ENCODE measurements around the gene IGSF9. TPM values are rescaled to one million over a fixed set of nuclear protein-coding genes. Genes with fewer than 3 reads are reported as not detected.
A peak's percentile ranks its signal among the peaks of the same experiment; 100 is the strongest.

IGSF9 gene
- total and polyA plus RNA-seq, 10 of the 15 experiments (the other 5 are each of a cell fraction or from before 2014, with no cell fraction given), result 0.04 to 0.07 TPM; not detected in 8

DNA sequence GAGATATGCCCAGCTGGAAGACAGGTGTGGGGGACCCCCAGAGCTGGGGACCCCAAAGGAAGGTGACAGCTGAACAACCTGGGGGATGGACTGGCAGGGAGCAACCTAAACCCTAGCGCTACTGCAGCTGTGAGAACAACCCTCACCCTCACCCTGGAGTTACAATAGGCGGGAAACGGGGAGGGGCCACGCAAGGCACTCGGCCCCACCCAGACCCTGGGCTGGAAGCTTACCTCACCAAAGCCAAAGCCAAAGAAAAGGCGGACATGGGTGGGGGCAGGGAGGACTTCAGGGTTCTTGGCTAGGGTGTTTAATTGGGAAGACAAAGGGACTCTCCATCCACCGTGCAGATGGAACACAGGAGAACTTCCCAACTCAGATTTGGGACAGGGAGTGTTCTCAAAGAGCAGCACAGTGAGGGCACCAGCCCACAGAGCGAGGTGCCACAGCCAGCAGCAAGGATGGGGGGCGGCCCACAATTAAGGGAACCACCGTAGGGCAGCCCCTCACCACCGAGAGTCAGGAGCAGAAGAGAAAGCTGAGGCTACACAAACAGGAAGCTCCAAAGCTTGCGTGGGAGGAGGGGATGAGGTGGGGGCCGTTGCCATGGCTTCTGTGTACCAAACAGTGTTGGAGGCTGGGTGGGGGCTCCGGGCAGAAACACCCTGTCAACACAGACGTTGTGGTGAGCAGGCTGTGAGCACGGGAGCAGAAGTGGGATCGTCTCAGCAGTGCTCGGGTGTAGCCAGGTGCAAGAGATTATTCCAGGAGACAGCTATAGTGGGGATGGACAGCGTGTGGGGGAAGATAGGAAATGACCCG is 22.0 kb downstream of the IGSF9 start (continued):
- TF ChIP-seq, protein P1, sequence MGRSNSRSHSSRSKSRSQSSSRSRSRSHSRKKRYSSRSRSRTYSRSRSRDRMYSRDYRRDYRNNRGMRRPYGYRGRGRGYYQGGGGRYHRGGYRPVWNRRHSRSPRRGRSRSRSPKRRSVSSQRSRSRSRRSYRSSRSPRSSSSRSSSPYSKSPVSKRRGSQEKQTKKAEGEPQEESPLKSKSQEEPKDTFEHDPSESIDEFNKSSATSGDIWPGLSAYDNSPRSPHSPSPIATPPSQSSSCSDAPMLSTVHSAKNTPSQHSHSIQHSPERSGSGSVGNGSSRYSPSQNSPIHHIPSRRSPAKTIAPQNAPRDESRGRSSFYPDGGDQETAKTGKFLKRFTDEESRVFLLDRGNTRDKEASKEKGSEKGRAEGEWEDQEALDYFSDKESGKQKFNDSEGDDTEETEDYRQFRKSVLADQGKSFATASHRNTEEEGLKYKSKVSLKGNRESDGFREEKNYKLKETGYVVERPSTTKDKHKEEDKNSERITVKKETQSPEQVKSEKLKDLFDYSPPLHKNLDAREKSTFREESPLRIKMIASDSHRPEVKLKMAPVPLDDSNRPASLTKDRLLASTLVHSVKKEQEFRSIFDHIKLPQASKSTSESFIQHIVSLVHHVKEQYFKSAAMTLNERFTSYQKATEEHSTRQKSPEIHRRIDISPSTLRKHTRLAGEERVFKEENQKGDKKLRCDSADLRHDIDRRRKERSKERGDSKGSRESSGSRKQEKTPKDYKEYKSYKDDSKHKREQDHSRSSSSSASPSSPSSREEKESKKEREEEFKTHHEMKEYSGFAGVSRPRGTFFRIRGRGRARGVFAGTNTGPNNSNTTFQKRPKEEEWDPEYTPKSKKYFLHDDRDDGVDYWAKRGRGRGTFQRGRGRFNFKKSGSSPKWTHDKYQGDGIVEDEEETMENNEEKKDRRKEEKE (IDR thresholded peaks at IDR 0.05), result no peak
- TF ChIP-seq TCF7 (IDR thresholded peaks at IDR 0.05; ENCODE audit: borderline replicate concordance), result no peak
- peak; percentile 87 for TF ChIP-seq RELA (IDR thresholded peaks at IDR 0.05; ENCODE audit: borderline replicate concordance, partially characterized antibody)
- TF ChIP-seq MYB (IDR thresholded peaks at IDR 0.05; ENCODE audit: borderline replicate concordance, low read depth, low read length), result no peak
- TF ChIP-seq, protein P2, sequence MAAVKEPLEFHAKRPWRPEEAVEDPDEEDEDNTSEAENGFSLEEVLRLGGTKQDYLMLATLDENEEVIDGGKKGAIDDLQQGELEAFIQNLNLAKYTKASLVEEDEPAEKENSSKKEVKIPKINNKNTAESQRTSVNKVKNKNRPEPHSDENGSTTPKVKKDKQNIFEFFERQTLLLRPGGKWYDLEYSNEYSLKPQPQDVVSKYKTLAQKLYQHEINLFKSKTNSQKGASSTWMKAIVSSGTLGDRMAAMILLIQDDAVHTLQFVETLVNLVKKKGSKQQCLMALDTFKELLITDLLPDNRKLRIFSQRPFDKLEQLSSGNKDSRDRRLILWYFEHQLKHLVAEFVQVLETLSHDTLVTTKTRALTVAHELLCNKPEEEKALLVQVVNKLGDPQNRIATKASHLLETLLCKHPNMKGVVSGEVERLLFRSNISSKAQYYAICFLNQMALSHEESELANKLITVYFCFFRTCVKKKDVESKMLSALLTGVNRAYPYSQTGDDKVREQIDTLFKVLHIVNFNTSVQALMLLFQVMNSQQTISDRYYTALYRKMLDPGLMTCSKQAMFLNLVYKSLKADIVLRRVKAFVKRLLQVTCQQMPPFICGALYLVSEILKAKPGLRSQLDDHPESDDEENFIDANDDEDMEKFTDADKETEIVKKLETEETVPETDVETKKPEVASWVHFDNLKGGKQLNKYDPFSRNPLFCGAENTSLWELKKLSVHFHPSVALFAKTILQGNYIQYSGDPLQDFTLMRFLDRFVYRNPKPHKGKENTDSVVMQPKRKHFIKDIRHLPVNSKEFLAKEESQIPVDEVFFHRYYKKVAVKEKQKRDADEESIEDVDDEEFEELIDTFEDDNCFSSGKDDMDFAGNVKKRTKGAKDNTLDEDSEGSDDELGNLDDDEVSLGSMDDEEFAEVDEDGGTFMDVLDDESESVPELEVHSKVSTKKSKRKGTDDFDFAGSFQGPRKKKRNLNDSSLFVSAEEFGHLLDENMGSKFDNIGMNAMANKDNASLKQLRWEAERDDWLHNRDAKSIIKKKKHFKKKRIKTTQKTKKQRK (IDR thresholded peaks at IDR 0.05; ENCODE audit: low read depth, low read length), result no peak
- TF ChIP-seq POLR2AphosphoS2 (IDR thresholded peaks at IDR 0.05; ENCODE audit: low read depth, low read length), result peak; percentile 64
- peak; percentile 90 for TF ChIP-seq SMAD1 (IDR thresholded peaks at IDR 0.05; ENCODE audit: low read depth, partially characterized antibody)
- TF ChIP-seq IRF4 (IDR thresholded peaks at IDR 0.05; ENCODE audit: low read depth, low read length), result peak; percentile 69
- 0 out of 2 replicates have a peak, but pooled peaks have one; percentile 5 for TF ChIP-seq YY1 (IDR thresholded peaks at IDR 0.05; ENCODE audit: low read depth, low read length)
- TF ChIP-seq NFYB (IDR thresholded peaks at IDR 0.05; ENCODE audit: insufficient read depth, low read depth, low read length), result no peak
- TF ChIP-seq NR2C2 (IDR thresholded peaks at IDR 0.05; ENCODE audit: borderline replicate concordance, control insufficient read depth, insufficient read length, low read depth), result no peak
- TF ChIP-seq, protein P3, sequence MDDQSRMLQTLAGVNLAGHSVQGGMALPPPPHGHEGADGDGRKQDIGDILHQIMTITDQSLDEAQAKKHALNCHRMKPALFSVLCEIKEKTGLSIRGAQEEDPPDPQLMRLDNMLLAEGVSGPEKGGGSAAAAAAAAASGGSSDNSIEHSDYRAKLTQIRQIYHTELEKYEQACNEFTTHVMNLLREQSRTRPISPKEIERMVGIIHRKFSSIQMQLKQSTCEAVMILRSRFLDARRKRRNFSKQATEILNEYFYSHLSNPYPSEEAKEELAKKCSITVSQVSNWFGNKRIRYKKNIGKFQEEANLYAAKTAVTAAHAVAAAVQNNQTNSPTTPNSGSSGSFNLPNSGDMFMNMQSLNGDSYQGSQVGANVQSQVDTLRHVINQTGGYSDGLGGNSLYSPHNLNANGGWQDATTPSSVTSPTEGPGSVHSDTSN (IDR thresholded peaks at IDR 0.05; ENCODE audit: insufficient replicate concordance, low read depth, low read length), result peak; percentile 71
- TF ChIP-seq, protein P4, sequence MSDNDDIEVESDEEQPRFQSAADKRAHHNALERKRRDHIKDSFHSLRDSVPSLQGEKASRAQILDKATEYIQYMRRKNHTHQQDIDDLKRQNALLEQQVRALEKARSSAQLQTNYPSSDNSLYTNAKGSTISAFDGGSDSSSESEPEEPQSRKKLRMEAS (IDR thresholded peaks at IDR 0.05; ENCODE audit: low read depth, low read length), result no peak
- no peak for TF ChIP-seq RBBP5 (conservative IDR thresholded peaks at IDR 0.05)
- no peak for TF ChIP-seq GABPA (IDR thresholded peaks at IDR 0.05; ENCODE audit: low read depth)
- peak; percentile 94 for TF ChIP-seq GATAD2B (conservative IDR thresholded peaks at IDR 0.05; ENCODE audit: low read depth)
- peak; percentile 84; the same call in 1 of the 2 replicates for TF ChIP-seq ZBED1 (IDR thresholded peaks at IDR 0.05; ENCODE audit: borderline replicate concordance)
- TF ChIP-seq EED (IDR thresholded peaks at IDR 0.05; ENCODE audit: low read depth), result peak; percentile 93
- peak; percentile 94 for TF ChIP-seq PAX5 (IDR thresholded peaks at IDR 0.05; ENCODE audit: borderline replicate concordance, low read depth, low read length)
- peak; percentile 85 to 94 for TF ChIP-seq EP300 (IDR thresholded peaks at IDR 0.05; ENCODE audit: borderline replicate concordance in 1 of 2, control insufficient read depth in 1 of 2, low read depth in 2 of 2, low read length in 2 of 2)
- peak; percentile 86 for TF ChIP-seq SP1 (IDR thresholded peaks at IDR 0.05; ENCODE audit: low read depth, low read length)
